Measurements from ENCODE around the gene PRAMEF5. TPM values are rescaled to one million over a fixed set of nuclear protein-coding genes. Genes with fewer than 3 reads are reported as not detected.
"Not testable (repeated sequence)": the region's sequence is repeated elsewhere in the genome, so short reads cannot be mapped to it uniquely, and the experiment has no call there.

The PRAMEF5 gene
- polyA plus RNA-seq, 3 donors: not detected

DNA sequence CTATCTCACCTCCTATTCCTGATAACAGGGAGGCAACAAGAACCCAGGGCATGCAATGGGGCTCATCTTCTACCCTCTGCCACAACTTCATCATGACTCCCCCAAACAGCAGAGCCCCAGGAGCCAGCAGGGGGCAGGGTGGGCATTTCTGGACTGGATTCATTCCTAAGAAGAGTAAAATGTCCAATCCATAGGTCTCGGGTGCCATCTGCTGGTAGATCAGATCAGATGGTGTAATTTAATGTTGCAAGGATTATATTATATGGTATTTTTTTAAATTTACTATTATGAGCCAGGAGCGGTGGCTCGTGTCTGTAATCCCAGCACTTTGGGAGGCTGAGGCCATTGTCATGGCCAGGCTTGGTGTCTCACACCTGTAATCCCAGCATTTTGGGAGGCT lies 11.1 kb downstream of the PRAMEF5 start:
- DNase-seq (ENCODE audit: low read depth in 3 of 3, low spot score in 2 of 3): not testable (repeated sequence)

- DNase-seq (ENCODE audit: low read depth in 3 of 3, low spot score in 2 of 3): not testable (repeated sequence)
These were observed 23.0 kb downstream of the PRAMEF5 start for GRCh38 chr1:13277016-13277415.

GRCh38 chr1:13279617-13280016 lies 25.6 kb downstream of the PRAMEF5 start:
- DNase-seq (ENCODE audit: low read depth in 3 of 3, low spot score in 2 of 3): not testable (repeated sequence)

DNA sequence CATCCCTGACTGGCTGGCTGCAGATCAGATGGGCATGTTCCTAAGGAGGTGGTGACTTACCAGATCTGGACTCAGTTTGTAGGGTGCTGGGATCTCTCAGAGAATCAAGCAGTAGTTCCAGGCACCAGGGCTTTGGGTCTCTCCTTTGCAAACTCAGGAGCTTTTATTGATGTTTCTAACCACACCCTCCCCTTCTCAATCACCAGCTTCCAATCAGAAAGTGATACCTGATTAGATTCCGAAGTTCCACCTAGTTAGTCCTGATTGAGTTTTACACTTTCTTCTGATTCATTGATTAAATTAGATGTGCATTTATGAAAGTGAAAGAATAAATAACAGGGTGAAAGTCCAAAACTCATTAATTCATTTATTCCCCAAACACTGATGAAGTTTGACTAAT lies 31.0 kb downstream of the PRAMEF5 start, which contains the start of gene PRAMEF8:
Gene PRAMEF8 (minus strand): TSS at position 101 of the 400 bp plus-strand sequence. CDS start 1,046 bp downstream, outside the sequence.
- not testable (repeated sequence) for DNase-seq (ENCODE audit: low read depth in 3 of 3, low spot score in 2 of 3)

DNA sequence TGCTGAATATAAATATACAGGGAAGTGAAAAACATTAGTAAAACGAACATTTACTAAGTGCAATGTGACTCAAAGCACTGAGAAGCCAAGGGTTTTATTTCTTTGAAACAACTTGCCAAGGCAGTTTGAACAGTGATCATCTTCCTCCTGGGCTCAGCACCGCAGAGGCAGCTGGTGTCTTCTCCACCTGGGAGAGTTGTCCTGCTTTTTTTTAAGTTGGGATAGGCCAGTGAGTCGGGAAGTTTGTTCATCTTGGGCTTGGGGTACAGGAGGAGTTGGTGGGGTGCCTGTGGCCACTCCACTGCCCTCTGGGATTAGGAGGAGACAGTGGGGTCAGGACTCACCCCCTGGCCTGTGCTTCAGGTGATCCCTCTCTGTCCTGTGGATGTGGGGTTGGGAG lies 35.0 kb downstream of the PRAMEF5 start:
- DNase-seq (ENCODE audit: low read depth in 3 of 3, low spot score in 2 of 3): not testable (repeated sequence)

- not testable (repeated sequence) for DNase-seq (ENCODE audit: low read depth in 3 of 3, low spot score in 2 of 3)
These were observed 43.4 kb downstream of the PRAMEF5 start for GRCh38 chr1:13297216-13297931.

DNA sequence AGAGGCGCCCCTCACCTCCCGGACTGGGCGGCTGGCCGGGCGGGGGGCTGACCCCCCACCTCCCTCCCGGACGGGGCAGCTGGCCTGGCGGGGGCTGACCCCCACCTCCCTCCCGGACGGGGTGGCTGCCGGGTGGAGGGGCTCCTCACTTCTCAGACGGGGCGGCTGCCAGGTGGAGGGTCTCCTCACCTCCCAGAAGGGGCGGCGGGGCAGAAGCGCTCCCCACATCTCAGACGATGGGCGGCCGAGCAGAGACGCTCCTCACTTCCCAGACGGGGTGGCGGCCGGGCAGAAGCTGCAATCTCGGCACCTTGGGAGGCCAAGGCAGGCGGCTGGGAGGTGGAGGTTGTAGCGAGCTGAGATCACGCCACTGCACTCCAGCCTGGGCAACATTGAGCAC lies 44.7 kb downstream of the PRAMEF5 start:
- DNase-seq (ENCODE audit: low read depth in 3 of 3, low spot score in 2 of 3): not testable (repeated sequence)

- DNase-seq (ENCODE audit: low read depth in 3 of 3, low spot score in 2 of 3): not testable (repeated sequence)
These were observed 48.2 kb downstream of the PRAMEF5 start for GRCh38 chr1:13302197-13302596.

DNA sequence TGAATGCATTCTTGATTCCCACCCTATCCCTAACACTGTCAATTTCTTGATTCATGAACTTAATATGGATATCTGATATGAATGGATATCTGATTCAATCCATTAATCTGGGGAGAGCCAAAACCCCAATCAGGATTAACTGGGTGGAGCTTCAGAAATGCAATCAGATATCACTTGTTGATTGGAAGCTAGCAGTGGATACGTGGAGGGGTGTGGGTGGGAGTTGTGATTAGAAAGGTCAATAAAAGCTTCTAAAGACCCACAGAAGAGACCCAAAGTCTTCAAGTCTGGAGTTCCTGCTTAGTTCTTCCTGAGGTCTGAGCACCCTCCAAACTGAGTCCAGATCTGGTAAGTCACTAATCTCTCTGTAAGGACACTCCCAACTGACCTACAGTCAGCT lies 49.2 kb downstream of the PRAMEF5 start, which contains the start of gene PRAMEF33:
Gene PRAMEF33 (plus strand): TSS at position 301 of the 400 bp plus-strand sequence. CDS start 2,416 bp downstream, outside the sequence.
- not testable (repeated sequence) for DNase-seq (ENCODE audit: low read depth in 3 of 3, low spot score in 2 of 3)

Other genes with a start within 250 kb of the PRAMEF5 start
- not detected for gene PRAMEF27, start 197.6 kb upstream of the PRAMEF5 start, polyA plus RNA-seq (ENCODE audit: insufficient read length in 3 of 3)
- not detected for gene HNRNPCL3, start 193.4 kb upstream of the PRAMEF5 start, polyA plus RNA-seq (ENCODE audit: insufficient read length in 3 of 3)
- not detected for gene PRAMEF25, start 183.4 kb upstream of the PRAMEF5 start, polyA plus RNA-seq (ENCODE audit: insufficient read length in 3 of 3)
- under 1 TPM; 0.31 to 0.46 (median 0.39) TPM for gene HNRNPCL2, start 137.3 kb upstream of the PRAMEF5 start, polyA plus RNA-seq (ENCODE audit: insufficient read length in 3 of 3)
- gene PRAMEF26, start 98.2 kb upstream of the PRAMEF5 start, polyA plus RNA-seq (ENCODE audit: insufficient read length in 3 of 3): not detected
- under 1 TPM in 1 of 3 donors, not detected in 2; 0.21 TPM for gene HNRNPCL4, start 88.6 kb upstream of the PRAMEF5 start, polyA plus RNA-seq (ENCODE audit: insufficient read length in 3 of 3)
- not detected for gene PRAMEF9, start 82.3 kb upstream of the PRAMEF5 start, polyA plus RNA-seq (ENCODE audit: insufficient read length in 3 of 3)
- not detected for gene PRAMEF13, start 52.8 kb upstream of the PRAMEF5 start, polyA plus RNA-seq (ENCODE audit: insufficient read length in 3 of 3)
- gene PRAMEF18, start 28.0 kb upstream of the PRAMEF5 start, polyA plus RNA-seq (ENCODE audit: insufficient read length in 3 of 3): not detected
- gene PRAMEF8, start 30.9 kb downstream of the PRAMEF5 start, polyA plus RNA-seq (ENCODE audit: insufficient read length in 3 of 3): not detected
- not detected for gene PRAMEF33, start 49.3 kb downstream of the PRAMEF5 start, polyA plus RNA-seq (ENCODE audit: insufficient read length in 3 of 3)
- gene PRAMEF15, start 61.4 kb downstream of the PRAMEF5 start, polyA plus RNA-seq (ENCODE audit: insufficient read length in 3 of 3): not detected
- not detected for gene PRAMEF14, start 92.9 kb downstream of the PRAMEF5 start, polyA plus RNA-seq (ENCODE audit: insufficient read length in 3 of 3)
- not detected for gene PRAMEF19, start 117.7 kb downstream of the PRAMEF5 start, polyA plus RNA-seq (ENCODE audit: insufficient read length in 3 of 3)
- gene PRAMEF17, start 135.4 kb downstream of the PRAMEF5 start, polyA plus RNA-seq (ENCODE audit: insufficient read length in 3 of 3): not detected
- not detected for gene PRAMEF20, start 156.3 kb downstream of the PRAMEF5 start, polyA plus RNA-seq (ENCODE audit: insufficient read length in 3 of 3)